Measurements from ENCODE around the gene C11orf21.

DNA sequence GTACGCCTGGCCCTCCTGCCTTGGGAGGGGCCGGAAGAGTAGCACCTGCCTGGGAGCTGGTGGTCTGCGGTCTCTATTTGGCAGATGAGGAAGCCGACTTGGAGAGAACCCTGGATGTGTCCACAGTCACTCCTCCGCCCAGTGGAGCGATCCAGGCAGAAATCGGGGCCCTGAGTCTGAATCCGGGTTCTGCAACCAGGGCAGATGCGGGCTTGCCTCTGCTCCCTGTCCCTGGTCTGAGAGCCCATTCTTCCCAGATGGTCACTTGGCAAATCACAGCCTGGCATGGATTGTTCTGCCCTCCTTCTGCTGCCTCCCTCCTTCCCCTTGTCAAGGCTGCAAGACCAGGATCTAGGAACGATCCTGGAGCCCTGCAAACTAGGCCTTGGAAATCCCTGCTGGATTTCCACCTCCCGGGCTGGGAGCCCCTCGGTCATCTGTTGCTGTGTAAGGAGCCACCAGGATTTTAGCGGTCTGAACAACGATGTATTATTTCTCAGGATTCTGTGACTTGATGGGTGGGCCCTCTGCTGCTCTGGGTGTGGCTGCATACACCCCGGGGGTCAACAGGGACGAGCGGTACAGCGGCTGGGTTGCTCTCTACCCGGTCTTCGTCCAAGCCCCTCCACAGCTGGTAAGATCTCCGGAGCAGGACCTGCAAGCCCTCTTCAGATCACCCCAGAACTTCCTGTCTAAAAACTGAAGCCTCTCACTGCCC is 29.3 kb downstream of the C11orf21 start:
- TF ChIP-seq EZH2 (IDR thresholded peaks at IDR 0.05; ENCODE audit: low read length, missing control alignments) = no peak
- TF ChIP-seq, protein P1, sequence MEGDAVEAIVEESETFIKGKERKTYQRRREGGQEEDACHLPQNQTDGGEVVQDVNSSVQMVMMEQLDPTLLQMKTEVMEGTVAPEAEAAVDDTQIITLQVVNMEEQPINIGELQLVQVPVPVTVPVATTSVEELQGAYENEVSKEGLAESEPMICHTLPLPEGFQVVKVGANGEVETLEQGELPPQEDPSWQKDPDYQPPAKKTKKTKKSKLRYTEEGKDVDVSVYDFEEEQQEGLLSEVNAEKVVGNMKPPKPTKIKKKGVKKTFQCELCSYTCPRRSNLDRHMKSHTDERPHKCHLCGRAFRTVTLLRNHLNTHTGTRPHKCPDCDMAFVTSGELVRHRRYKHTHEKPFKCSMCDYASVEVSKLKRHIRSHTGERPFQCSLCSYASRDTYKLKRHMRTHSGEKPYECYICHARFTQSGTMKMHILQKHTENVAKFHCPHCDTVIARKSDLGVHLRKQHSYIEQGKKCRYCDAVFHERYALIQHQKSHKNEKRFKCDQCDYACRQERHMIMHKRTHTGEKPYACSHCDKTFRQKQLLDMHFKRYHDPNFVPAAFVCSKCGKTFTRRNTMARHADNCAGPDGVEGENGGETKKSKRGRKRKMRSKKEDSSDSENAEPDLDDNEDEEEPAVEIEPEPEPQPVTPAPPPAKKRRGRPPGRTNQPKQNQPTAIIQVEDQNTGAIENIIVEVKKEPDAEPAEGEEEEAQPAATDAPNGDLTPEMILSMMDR (conservative IDR thresholded peaks at IDR 0.05 in 1 of 2, IDR thresholded peaks at IDR 0.05 in 1 of 2; ENCODE audit: low read depth in 1 of 2, low read length in 2 of 2) = no peak
